NK-92 (cell line): ENCODE results near the gene SEMA3C.
"Not testable (repeated sequence)": the region's sequence is repeated elsewhere in the genome, so short reads cannot be mapped to it uniquely, and the experiment has no call there.

ENCODE experiments used
- DNase-seq: peaks from one replicate; lab custom pipeline; 2025; ENCODE audit not compliant: unreplicated experiment; lab: John Stamatoyannopoulos, UW

SEMA3C gene

GRCh38 chr7:80929619-80930018, 10.8 kb upstream of the SEMA3C start:
- no peak for DNase-seq

GRCh38 chr7:80926955-80927354, 8.1 kb upstream of the SEMA3C start:
- DNase-seq, result not testable (repeated sequence)

GRCh38 chr7:80924090-80924489, 5.2 kb upstream of the SEMA3C start:
- no peak for DNase-seq

GRCh38 chr7:80923211-80923612, 4.4 kb upstream of the SEMA3C start:
- DNase-seq, result no peak

- DNase-seq, result no peak
Measured at GRCh38 chr7:80922253-80923049, 3.6 kb upstream of the SEMA3C start.

- no peak for DNase-seq
Measured at GRCh38 chr7:80921130-80921529, 2.3 kb upstream of the SEMA3C start.

- no peak for DNase-seq
Measured at GRCh38 chr7:80918399-80918798, 452 bp downstream of the SEMA3C start.

GRCh38 chr7:80916770-80917741, 1.8 kb downstream of the SEMA3C start:
- DNase-seq, result no peak

GRCh38 chr7:80910228-80910627, 8.6 kb downstream of the SEMA3C start:
- DNase-seq, result no peak

GRCh38 chr7:80908360-80908797, 10.5 kb downstream of the SEMA3C start:
- DNase-seq, result no peak

- DNase-seq, result no peak
Measured at GRCh38 chr7:80907612-80908011, 11.2 kb downstream of the SEMA3C start.

- DNase-seq, result no peak
Measured at GRCh38 chr7:80907141-80907601, 11.7 kb downstream of the SEMA3C start.

GRCh38 chr7:80905334-80905733, 13.5 kb downstream of the SEMA3C start:
- no peak for DNase-seq

GRCh38 chr7:80902716-80903308, 16.0 kb downstream of the SEMA3C start:
- no peak for DNase-seq

- DNase-seq, result no peak
Measured at GRCh38 chr7:80902019-80902418, 16.8 kb downstream of the SEMA3C start.

GRCh38 chr7:80900583-80901576, 18.0 kb downstream of the SEMA3C start:
- no peak for DNase-seq

- DNase-seq, result no peak
Measured at GRCh38 chr7:80896906-80897598, 21.8 kb downstream of the SEMA3C start.

GRCh38 chr7:80895056-80895455, 23.8 kb downstream of the SEMA3C start:
- DNase-seq, result no peak

GRCh38 chr7:80891259-80891544, 27.6 kb downstream of the SEMA3C start:
- DNase-seq, result no peak
